ENCODE results near the gene MGST1. TPM values are rescaled to one million over a fixed set of nuclear protein-coding genes. Genes with fewer than 3 reads are reported as not detected.
"Not testable (repeated sequence)": the region's sequence is repeated elsewhere in the genome, so short reads cannot be mapped to it uniquely, and the experiment has no call there.

MGST1 gene
- total RNA-seq, 2 experiments from 2014 or later = not detected

GRCh38 chr12:16369156-16369555 is 21.7 kb downstream of the MGST1 start:
- CTCF ChIA-PET = no interaction called here
- DNase-seq (no peak), ATAC-seq (no peak)
- Mint-ChIP-seq H3K36me3 (no peaks in the 10 kb centered on the region), H3K27me3 (no peaks in the 10 kb centered on the region), H3K4me1 (no peaks in the 10 kb centered on the region), H3K4me3 (no peak overlapping the region), H3K9me3 (ENCODE audit: low read depth) (peaks cover 2% of the 10 kb centered on the region), H3K27ac (no peak overlapping the region)

GRCh38 chr12:16370096-16370495 is 22.7 kb downstream of the MGST1 start:
- Mint-ChIP-seq H3K27ac (no peak overlapping the region), H3K36me3 (no peaks in the 10 kb centered on the region), H3K27me3 (no peaks in the 10 kb centered on the region), H3K4me1 (no peaks in the 10 kb centered on the region), H3K4me3 (no peak overlapping the region), H3K9me3 (ENCODE audit: low read depth) (peaks cover 2% of the 10 kb centered on the region)
- CTCF ChIA-PET = no interaction called here
- ATAC-seq = no peak
- no peak for DNase-seq

- H3K4me3 Mint-ChIP-seq; H3K27ac Mint-ChIP-seq; H3K9me3 Mint-ChIP-seq (ENCODE audit: low read depth); H3K36me3 Mint-ChIP-seq; H3K27me3 Mint-ChIP-seq; DNase-seq; ATAC-seq; H3K4me1 Mint-ChIP-seq; CTCF ChIA-PET: not testable (repeated sequence)
These were observed 35.3 kb downstream of the MGST1 start for GRCh38 chr12:16382652-16383312.

GRCh38 chr12:16384732-16385131 is 37.3 kb downstream of the MGST1 start:
- CTCF ChIA-PET = no interaction called here
- H3K27me3 Mint-ChIP-seq = no peaks in the 10 kb centered on the region
- no peaks in the 10 kb centered on the region for H3K4me1 Mint-ChIP-seq
- no peak for DNase-seq
- H3K4me3 Mint-ChIP-seq = no peak overlapping the region
- peaks cover 6% of the 10 kb centered on the region for H3K9me3 Mint-ChIP-seq (ENCODE audit: low read depth)
- ATAC-seq = no peak
- no peak overlapping the region for H3K27ac Mint-ChIP-seq
- H3K36me3 Mint-ChIP-seq = no peaks in the 10 kb centered on the region

GRCh38 chr12:16385782-16386646 is 38.6 kb downstream of the MGST1 start:
- Mint-ChIP-seq H3K4me3 (no peak overlapping the region), H3K27ac (no peak overlapping the region), H3K27me3 (no peaks in the 10 kb centered on the region), H3K4me1 (no peaks in the 10 kb centered on the region), H3K9me3 (ENCODE audit: low read depth) (no peaks in the 10 kb centered on the region), H3K36me3 (no peaks in the 10 kb centered on the region)
- ATAC-seq (no peak), DNase-seq (no peak)
- CTCF ChIA-PET = no interaction called here

- no peaks in the 10 kb centered on the region for H3K27me3 Mint-ChIP-seq
- no peak overlapping the region for H3K27ac Mint-ChIP-seq
- no peak for ATAC-seq
- CTCF ChIA-PET = no interaction called here
- no peaks in the 10 kb centered on the region for H3K4me1 Mint-ChIP-seq
- no peaks in the 10 kb centered on the region for H3K36me3 Mint-ChIP-seq
- DNase-seq = no peak
- H3K4me3 Mint-ChIP-seq = no peak overlapping the region
- no peaks in the 10 kb centered on the region for H3K9me3 Mint-ChIP-seq (ENCODE audit: low read depth)
These were observed 40.5 kb downstream of the MGST1 start for GRCh38 chr12:16387919-16388318.

GRCh38 chr12:16389594-16389993 is 42.1 kb downstream of the MGST1 start:
- H3K9me3 Mint-ChIP-seq (ENCODE audit: low read depth) = no peaks in the 10 kb centered on the region
- H3K27me3 Mint-ChIP-seq = no peaks in the 10 kb centered on the region
- no peaks in the 10 kb centered on the region for H3K36me3 Mint-ChIP-seq
- CTCF ChIA-PET = no interaction called here
- H3K4me3 Mint-ChIP-seq = no peak overlapping the region
- no peak overlapping the region for H3K27ac Mint-ChIP-seq
- DNase-seq = no peak
- no peaks in the 10 kb centered on the region for H3K4me1 Mint-ChIP-seq
- no peak for ATAC-seq

GRCh38 chr12:16392846-16393535 is 45.5 kb downstream of the MGST1 start:
- DNase-seq (no peak), ATAC-seq (no peak)
- H3K9me3 Mint-ChIP-seq (ENCODE audit: low read depth) = no peaks in the 10 kb centered on the region
- H3K4me3 Mint-ChIP-seq = no peak overlapping the region
- no peaks in the 10 kb centered on the region for H3K4me1 Mint-ChIP-seq
- H3K27me3 Mint-ChIP-seq = no peaks in the 10 kb centered on the region
- H3K36me3 Mint-ChIP-seq = no peaks in the 10 kb centered on the region
- no peak overlapping the region for H3K27ac Mint-ChIP-seq
- CTCF ChIA-PET = no interaction called here

- no peak for ATAC-seq
- H3K27me3 Mint-ChIP-seq = no peaks in the 10 kb centered on the region
- H3K9me3 Mint-ChIP-seq (ENCODE audit: low read depth) = peaks cover 2% of the 10 kb centered on the region
- DNase-seq = no peak
- CTCF ChIA-PET = no interaction called here
- H3K36me3 Mint-ChIP-seq = no peaks in the 10 kb centered on the region
- H3K4me3 Mint-ChIP-seq = no peak overlapping the region
- no peaks in the 10 kb centered on the region for H3K4me1 Mint-ChIP-seq
- H3K27ac Mint-ChIP-seq = no peak overlapping the region
These were observed 51.7 kb downstream of the MGST1 start for GRCh38 chr12:16399101-16399500.

GRCh38 chr12:16401835-16402234 is 54.4 kb downstream of the MGST1 start:
- DNase-seq; H3K36me3 Mint-ChIP-seq; H3K9me3 Mint-ChIP-seq (ENCODE audit: low read depth); H3K27me3 Mint-ChIP-seq; ATAC-seq; CTCF ChIA-PET; H3K27ac Mint-ChIP-seq; H3K4me3 Mint-ChIP-seq; H3K4me1 Mint-ChIP-seq: not testable (repeated sequence)

- Mint-ChIP-seq H3K9me3 (ENCODE audit: low read depth) (peaks cover 21% of the 10 kb centered on the region), H3K27ac (no peak overlapping the region), H3K36me3 (no peaks in the 10 kb centered on the region), H3K27me3 (no peaks in the 10 kb centered on the region), H3K4me3 (no peak overlapping the region), H3K4me1 (no peaks in the 10 kb centered on the region)
- CTCF ChIA-PET = no interaction called here
- DNase-seq (no peak), ATAC-seq (no peak)
These were observed 59.9 kb downstream of the MGST1 start for GRCh38 chr12:16407346-16407745.

Measured in activated CD8-positive, alpha-beta memory T cell treated with anti-CD3 and anti-CD28 coated beads, Interleukin-2, amount 10 ng/mL, durations not matched to agents 7 days and 5 days (primary cell).